ENCODE results near the gene SGCA. TPM values are rescaled to one million over a fixed set of nuclear protein-coding genes. Genes with fewer than 3 reads are reported as not detected.

The SGCA gene
- total RNA-seq, 1 experiment from 2014 or later = not detected

DNA sequence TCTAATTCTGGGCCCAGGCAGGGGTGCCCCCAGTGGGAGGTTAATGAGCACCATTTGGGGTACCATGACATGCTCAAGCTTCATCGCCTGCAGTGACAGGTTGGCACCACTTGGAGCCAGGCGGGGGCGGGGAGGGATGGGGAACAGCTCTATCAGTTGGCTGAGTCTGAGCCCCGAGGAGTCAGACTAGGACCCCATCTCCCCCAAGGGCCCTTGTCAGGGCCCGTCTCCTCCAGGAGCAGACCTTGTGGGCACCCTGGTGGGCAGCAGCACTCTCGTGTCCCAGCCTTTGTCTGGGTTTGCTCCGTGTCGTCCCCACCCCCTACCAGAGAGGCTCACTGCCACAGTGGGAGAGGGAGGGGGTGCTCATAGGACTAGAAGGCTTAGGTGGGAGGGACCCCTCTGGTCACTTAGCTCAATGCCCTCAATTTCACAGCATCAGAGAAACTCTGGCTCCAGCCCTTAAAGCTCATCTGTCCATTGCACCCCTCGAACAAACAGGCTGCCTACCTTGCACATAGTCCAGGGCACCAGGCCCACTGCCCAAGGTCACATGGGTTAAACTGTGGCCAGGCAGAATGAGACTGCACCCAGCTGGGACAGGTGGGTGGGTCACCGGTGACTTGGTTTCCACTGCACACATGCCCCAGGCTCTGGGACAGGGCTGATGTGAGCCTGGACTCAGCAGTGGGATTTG is 19.4 kb upstream of the SGCA start:
- BruUV-seq (replicated peaks) = no TSS peak
- peaks cover 26% of the 10 kb centered on the region for H3K4me1 ChIP-seq (ENCODE audit: insufficient read depth, low read length)
- H3K9me3 ChIP-seq (ENCODE audit: low read length) = no peaks in the 10 kb centered on the region
- intact Hi-C loops (cut with micrococcal nuclease) = no loop called here
- H3F3A ChIP-seq (ENCODE audit: low read length, unreplicated experiment) = no peaks in the 10 kb centered on the region
- ChIA-PET POLR2A (ENCODE audit: unreplicated experiment) (no interaction called here), CTCF (no interaction called here)
- ATAC-seq (no peak), DNase-seq (no peak)
- no peaks in the 10 kb centered on the region for H3K27me3 ChIP-seq (ENCODE audit: low read length)
- peaks cover 31% of the 10 kb centered on the region; the same call in 1 of the 2 replicates for H3K36me3 ChIP-seq (ENCODE audit: low read depth, low read length)
- H3K4me3 ChIP-seq (ENCODE audit: low read length) = peak overlapping the region; percentile 90; the same call in 1 of the 2 replicates
- TF ChIP-seq, protein P1, sequence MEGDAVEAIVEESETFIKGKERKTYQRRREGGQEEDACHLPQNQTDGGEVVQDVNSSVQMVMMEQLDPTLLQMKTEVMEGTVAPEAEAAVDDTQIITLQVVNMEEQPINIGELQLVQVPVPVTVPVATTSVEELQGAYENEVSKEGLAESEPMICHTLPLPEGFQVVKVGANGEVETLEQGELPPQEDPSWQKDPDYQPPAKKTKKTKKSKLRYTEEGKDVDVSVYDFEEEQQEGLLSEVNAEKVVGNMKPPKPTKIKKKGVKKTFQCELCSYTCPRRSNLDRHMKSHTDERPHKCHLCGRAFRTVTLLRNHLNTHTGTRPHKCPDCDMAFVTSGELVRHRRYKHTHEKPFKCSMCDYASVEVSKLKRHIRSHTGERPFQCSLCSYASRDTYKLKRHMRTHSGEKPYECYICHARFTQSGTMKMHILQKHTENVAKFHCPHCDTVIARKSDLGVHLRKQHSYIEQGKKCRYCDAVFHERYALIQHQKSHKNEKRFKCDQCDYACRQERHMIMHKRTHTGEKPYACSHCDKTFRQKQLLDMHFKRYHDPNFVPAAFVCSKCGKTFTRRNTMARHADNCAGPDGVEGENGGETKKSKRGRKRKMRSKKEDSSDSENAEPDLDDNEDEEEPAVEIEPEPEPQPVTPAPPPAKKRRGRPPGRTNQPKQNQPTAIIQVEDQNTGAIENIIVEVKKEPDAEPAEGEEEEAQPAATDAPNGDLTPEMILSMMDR (conservative IDR thresholded peaks at IDR 0.05; ENCODE audit: low read depth, low read length) = peak; percentile 14; the same call in 1 of the 2 replicates
- TF ChIP-seq EZH2phosphoT487 (IDR thresholded peaks at IDR 0.05; ENCODE audit: borderline replicate concordance, low read length) (no peak), EZH2 (IDR thresholded peaks at IDR 0.05; ENCODE audit: low read length, unreplicated experiment) (no peak)
- H3K9me2 ChIP-seq (replicated peaks; ENCODE audit: low read length) = no peaks in the 10 kb centered on the region
- peaks cover 38% of the 10 kb centered on the region for H4K20me1 ChIP-seq (ENCODE audit: low read length)
- H3K27ac ChIP-seq (ENCODE audit: low read length) = no peak overlapping the region
- no peak overlapping the region for H3K9ac ChIP-seq (ENCODE audit: low read length)
- no peak overlapping the region for H2AFZ ChIP-seq (ENCODE audit: low read length)
- H3K79me2 ChIP-seq (ENCODE audit: low read length) = peaks cover 59% of the 10 kb centered on the region
- H3K4me2 ChIP-seq (ENCODE audit: low read length) = peak overlapping the region; percentile 99

DNA sequence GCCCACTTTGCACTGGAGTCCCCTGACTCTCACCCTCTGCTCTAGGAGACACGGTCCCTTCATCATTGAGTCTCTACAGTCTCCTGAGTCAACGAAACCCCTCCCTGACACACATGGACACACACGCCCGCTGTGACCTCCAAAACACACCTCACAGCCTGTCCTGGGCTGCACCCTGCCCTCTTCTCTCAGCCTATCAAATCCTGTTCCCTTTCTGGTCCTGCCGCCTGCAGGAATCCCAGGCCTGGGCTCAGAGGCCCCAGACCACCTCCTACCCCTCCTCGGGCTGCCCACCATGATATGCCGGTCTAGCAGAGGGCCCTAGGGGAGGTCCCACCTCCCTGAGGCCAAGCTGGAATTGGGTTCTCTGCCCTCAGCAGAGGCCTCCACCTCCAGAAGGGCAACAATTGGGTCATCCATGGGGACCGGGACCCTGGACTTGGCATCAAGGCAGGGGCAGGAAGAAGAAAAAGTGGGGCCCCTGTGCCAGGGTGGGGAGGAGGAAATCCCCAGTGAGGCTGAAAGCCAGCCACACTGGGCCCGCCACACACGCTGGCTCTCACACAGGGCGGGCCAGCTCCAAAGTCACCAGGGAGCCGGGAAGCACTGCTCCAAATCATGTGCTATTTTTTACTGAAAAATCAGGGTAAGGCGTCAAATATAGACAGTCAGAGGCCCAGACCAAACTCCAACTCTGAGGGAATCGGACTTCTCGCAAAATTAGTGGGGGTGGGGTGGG is 18.7 kb upstream of the SGCA start:
- Histone ChIP-seq H4K20me1 (ENCODE audit: low read length) (peaks cover 38% of the 10 kb centered on the region), H3K27ac (ENCODE audit: low read length) (no peak overlapping the region), H3K4me1 (ENCODE audit: insufficient read depth, low read length) (peaks cover 30% of the 10 kb centered on the region)

More for the DNA sequence above, 18.7 kb upstream of the SGCA start:
- no peak for TF ChIP-seq EZH2 (IDR thresholded peaks at IDR 0.05; ENCODE audit: low read length, unreplicated experiment)
- TF ChIP-seq, protein P1 (conservative IDR thresholded peaks at IDR 0.05; ENCODE audit: low read depth, low read length) = no peak
- TF ChIP-seq EZH2phosphoT487 (IDR thresholded peaks at IDR 0.05; ENCODE audit: borderline replicate concordance, low read length) = no peak
- BruUV-seq (replicated peaks) = no TSS peak
- no peak for DNase-seq
- Histone ChIP-seq H3K4me2 (ENCODE audit: low read length) (peak overlapping the region; percentile 99), H3K9me3 (ENCODE audit: low read length) (no peaks in the 10 kb centered on the region), H3K27me3 (ENCODE audit: low read length) (no peaks in the 10 kb centered on the region), H3K36me3 (ENCODE audit: low read depth, low read length) (peaks cover 25% of the 10 kb centered on the region; the same call in 1 of the 2 replicates), H3K79me2 (ENCODE audit: low read length) (peaks cover 59% of the 10 kb centered on the region), H3K4me3 (ENCODE audit: low read length) (peak overlapping the region; percentile 90), H3K9me2 (replicated peaks; ENCODE audit: low read length) (no peaks in the 10 kb centered on the region), H3F3A (ENCODE audit: low read length, unreplicated experiment) (no peaks in the 10 kb centered on the region), H3K9ac (ENCODE audit: low read length) (no peak overlapping the region), H2AFZ (ENCODE audit: low read length) (no peak overlapping the region)
- ATAC-seq = no peak
- POLR2A ChIA-PET (ENCODE audit: unreplicated experiment) = interaction anchor here (0.6 kb wide), 1 partner anchor 102 kb away, joined by 3 read pairs; no protein-coding TSS in a partner anchor
- intact Hi-C loops (cut with micrococcal nuclease) = no loop called here
- CTCF ChIA-PET = no interaction called here
